GM21786 (cell line): ENCODE data around the gene MEIKIN.

ENCODE experiments used
- ATAC-seq: cut with Tn5 transposase; IDR thresholded peaks from one replicate; pipeline ENCODE4 v1.9.1; 2021; ENCODE audit not compliant: unreplicated experiment

Gene MEIKIN

DNA sequence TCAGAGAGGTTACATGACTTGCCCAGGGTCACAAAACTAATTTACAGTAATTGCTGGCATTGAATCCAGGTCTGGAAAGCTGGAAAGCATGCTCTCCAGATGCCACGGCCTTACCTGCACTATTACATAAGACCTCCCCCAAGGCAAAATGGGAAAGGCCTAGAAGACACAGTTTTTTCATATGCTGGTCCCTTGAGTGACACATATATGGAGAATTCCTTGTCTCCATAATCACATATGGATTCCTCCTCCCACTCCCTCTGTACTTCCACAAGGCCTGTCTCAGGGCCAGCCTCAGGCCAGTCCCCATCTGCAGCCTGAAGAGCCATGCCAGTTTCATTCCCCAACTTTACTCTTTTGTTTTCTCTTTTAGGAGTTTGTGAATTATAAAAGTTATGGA is 28.6 kb upstream of the MEIKIN start:
- ATAC-seq, result no peak

DNA sequence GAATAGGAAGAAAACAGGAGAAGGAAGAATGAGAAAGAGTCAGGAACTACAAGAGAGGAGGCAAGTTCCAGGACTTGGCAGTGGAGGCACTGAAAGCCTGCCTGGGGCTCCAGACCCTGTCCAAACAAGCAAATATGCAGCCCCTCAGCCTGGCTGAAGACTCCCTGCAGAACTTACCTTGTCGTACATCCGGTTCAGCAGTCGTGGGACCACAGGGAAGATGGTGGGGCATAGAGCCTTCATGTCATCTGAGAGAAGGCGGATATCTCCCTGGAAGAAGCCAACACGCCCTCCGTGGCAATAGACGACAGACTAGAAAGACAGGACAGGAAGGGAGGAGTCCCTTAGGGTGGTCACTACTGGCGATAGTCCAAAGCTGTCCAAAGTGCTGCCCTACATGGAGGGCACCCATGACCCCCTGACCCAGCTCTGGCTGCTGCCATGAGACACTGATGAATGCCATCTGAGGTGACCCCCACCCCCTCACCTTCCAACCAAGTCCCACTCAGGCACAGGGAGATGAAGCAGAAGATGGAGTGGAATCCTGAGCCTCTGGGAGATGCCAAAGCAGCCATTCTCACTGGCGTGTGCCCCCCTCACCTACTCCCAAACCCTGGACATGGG is 27.7 kb upstream of the MEIKIN start:
- no peak for ATAC-seq

- ATAC-seq, result no peak
Observed at GRCh38 chr5:131968396-131968954, 23.0 kb upstream of the MEIKIN start.

- ATAC-seq, result no peak
Observed at GRCh38 chr5:131966551-131966950, 21.1 kb upstream of the MEIKIN start.

DNA sequence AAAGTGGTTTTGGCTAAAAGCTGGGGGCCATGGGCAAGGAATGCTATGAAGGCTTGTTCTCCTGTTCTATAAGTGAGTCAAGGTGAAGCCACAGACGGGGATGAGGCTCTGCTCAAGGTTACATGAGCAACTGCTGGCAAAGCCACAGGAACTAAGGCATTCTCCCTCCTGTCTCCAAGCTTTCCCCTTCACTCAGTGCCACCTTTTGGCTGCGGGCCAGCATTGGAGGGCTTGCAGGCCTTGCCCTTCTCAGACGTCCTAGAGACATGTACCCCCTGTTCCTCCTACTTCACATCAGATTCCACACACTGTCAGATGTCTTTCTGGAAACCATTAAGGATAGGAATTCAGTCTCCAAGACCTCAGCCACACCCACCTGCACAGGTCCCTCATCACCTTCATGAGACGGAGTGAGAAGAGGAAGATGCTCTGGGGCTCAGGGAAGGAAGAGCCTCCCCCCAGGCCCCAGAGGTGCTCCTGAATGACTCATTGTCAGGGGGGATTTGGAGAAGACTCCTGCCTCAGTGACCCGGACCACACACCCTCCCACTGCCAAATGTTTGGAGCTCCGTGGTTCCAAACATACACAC is 20.5 kb upstream of the MEIKIN start:
- no peak for ATAC-seq

DNA sequence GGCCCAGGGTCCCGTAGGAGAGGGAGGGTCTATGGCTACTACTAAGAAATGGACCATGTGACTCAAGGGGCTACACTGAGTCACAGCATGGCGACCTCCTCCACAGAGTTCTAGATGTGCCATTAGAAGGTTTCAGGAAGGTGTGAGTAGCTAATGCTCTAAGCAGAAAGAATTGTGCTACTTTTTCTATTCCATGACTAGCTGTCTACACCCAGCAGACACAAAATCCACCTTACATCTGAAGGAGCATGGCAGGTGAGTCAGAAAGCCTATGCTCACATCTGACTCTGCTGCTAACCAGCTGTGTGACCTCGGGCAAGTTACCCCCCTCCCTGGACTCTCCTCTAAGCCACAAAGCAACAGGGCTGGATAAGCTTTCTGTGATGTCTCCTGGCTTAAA is 14.4 kb upstream of the MEIKIN start:
- no peak for ATAC-seq

DNA sequence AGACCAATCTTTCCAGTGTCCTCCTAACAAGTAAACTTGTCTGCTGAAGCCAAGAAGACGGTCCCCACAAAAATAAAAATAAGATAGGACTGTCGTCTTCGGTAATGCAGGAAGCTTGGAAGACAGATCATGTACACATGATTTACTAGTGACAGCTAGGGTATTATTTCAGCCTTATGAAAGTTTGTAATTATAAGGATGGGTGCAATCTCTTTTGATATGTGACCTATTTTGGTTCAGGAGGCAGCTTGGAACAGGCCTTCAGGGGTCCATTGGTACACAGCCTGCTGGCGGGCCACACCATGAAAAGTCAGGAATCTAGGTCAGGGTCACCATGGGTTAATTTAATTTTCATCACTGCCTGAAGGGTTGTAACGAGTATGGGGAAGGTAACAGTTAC is 13.7 kb upstream of the MEIKIN start:
- ATAC-seq, result no peak

DNA sequence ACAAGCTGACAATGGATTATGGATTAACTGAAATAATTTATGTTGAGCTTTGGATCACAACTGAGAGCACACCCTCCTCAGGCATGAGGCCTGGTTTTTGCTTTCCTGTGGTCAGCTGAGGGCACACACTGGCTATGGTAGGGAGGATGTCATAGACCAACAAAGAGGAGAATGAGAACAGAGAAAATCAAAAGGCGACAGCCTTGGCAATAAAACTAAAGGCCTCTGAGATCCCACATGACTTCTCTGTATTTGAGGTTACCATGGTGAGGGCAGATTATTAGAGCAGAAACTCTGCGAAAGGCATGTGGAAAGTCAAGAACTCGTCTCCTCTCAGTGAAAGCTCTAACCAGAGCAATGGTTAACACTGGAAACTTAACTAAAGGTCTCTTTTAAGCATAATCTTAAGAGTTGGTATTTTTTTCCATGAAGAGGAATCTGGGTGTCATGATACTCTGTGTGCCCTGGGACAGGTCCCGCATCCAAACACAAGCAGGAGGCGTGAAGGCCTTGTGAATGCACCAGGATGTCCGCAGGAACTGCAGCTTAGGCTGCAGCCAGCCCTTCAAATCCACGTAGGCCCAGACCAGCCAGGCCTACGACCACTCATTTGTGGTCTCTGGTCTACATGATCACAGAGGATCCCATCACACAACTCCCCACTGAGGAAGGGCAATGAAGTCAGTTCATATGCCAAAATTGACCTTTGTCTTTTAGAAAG is 12.4 kb upstream of the MEIKIN start:
- ATAC-seq, result no peak

- ATAC-seq, result no peak
Observed at GRCh38 chr5:131953969-131954368, 8.5 kb upstream of the MEIKIN start.

- no peak for ATAC-seq
Observed at GRCh38 chr5:131952301-131952857, 6.9 kb upstream of the MEIKIN start.

GRCh38 chr5:131950706-131951105 is 5.2 kb upstream of the MEIKIN start:
- ATAC-seq, result no peak

DNA sequence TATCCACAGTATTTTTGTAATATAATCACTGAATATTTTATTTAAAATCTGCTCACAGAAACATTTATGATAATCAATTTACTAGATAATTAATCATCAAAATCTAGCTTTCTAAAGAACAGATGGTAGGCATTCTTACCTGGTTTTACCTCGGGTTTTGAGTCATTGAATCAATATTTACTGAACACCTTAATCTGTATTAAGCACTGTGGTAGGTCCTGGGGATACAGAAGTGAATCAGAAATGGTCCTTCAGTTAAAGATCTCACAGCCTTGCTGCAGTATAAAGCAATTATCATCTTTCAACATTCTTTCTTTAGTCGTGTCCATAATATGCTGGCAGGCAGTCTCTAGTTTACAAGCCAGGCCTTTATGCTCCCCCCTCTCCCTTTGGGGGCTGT is 2.0 kb upstream of the MEIKIN start:
- ATAC-seq, result no peak

- ATAC-seq, result no peak
Observed at GRCh38 chr5:131944702-131945550, 537 bp downstream of the MEIKIN start.

DNA sequence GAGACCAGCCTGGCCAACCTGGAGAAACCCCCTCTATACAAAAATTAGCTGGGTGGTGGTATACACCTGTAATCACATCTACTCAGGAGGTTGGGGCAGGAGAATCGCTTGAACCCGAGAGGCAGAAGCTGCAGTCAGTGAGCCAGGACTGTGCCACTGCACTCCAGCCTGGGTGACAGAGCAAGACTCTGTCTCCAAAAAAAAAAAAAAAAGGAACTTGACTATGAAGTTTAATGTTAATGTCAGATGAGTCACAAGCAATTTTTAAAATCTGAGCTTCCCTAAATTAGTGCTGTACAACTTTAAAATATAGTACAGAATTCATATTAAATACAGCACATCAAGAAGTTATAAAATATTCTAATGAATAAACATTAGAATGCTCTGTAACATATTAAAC is 1.5 kb downstream of the MEIKIN start:
- ATAC-seq, result no peak

DNA sequence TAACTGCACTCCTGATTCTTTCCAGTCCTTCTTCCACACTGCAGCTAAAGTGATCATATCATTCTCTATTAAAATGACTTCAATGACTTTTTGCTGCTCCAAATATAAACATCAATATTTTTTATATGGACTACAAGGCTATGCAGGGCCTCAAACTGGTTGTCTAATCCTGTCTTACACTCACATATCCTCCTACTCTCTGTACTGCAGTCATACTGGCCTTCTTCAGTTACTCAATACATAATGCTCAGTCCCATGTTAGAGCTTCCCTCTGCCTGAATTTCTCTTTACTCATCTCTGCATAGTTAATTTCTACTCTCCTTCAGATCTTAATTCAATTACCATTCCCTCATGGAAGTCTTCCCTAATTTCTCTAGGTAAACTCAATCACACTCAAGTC is 3.4 kb downstream of the MEIKIN start:
- ATAC-seq, result no peak

DNA sequence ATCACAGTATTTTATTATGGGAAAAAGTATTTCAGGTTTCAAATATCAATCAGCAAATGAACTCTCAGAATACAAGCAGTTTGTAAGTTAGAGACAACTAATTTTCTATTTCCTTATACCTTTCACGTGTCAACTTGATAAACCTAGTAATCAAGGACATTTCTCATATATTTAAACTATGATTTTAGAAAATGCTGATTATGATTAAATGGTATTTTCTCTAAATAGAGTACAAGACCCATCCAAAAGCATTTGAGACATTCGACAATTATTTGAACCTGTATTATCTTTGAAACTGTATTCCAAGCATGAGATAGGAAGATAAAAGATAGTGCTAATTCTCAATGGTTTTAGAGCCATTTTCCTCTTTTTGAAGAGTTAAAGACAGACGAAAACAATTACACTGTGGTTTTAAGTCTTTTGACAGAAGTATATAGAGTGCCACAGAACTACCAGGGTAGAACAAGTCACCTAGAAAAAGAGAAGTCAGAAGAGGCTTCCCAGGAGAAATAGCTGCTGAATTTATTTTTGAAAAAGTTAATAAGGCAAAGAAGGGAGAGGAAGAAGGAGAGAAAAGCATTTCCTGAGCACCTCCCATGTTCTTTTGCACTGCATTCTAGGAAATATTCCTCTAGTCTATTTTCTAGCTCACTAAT is 5.6 kb downstream of the MEIKIN start:
- no peak for ATAC-seq

DNA sequence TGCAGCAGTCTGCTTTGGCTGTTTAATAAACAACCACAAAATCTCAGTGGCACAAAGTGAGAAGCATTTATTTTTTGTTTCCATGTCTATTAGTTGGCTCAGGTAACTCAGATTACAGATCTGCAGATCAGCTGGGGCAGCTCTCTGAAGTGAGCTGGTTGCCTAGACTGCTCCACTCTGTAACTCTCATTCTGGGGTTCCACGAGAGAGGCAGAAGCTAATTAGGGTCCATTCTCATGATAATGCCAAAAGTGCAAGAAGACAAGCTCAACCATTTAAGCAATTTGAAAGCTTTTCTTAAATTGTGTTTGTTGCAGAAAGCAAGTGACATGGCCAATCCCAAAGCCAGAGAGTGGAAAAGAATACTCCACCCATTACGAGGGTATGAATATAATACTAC is 13.2 kb downstream of the MEIKIN start:
- ATAC-seq, result no peak

DNA sequence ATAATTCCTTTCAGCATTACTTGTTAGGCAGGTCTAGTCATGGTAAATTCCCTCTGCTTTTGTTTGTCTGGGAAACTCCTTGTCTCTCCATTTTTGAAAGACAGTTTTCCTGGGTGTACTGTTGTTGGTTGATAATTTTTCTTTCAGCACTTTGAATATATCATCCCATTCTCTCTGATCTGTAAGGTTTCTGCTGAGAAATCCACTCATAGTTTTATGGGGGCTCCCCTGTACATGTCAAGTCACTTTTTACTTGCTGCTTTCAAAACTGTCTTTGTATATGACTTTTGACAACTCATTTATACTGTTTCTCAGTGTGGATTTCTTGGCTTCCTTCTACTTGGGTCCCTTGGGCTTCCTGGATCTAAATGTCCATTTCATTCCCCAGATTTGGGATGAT is 16.5 kb downstream of the MEIKIN start:
- ATAC-seq, result no peak

DNA sequence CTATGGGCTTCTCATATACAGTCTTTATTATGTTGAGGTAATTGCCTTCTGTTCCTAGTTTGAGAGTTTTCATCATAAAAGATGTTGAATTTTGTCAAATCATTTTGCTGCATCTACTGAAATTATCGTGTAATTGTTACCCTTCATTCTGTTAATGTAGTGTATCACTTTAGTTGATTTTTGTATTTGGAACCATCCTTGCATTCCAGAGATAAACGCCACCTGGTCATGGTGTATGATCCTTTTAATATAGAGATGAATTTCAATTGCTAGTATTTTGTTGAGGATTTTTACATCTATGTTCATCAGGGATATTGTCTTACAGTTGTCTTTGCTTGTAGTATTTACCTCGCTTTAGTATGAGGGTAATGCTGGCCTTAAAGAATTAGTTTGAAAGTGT is 19.3 kb downstream of the MEIKIN start:
- ATAC-seq, result no peak

DNA sequence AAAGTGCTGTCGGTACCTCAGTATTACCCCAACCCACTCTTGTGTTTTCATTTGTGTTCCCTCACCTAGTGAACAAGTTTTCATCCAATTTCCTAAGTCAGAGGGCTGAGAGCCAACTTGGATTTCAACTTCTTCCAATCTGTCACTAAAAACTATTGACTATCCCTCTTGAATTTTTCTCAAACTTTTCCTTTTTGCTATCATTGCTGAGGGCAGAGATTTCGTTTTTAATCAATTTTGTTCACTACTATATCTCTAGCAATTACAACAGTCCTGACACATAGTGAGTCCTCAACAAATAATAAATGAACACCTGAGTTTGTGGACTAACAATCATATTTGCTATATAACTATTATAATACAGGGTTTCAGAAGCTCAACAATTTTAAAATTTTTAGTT is 29.0 kb downstream of the MEIKIN start:
- ATAC-seq, result no peak

GRCh38 chr5:131914472-131914871 is 31.0 kb downstream of the MEIKIN start:
- no peak for ATAC-seq
